GM19438 (cell line): ENCODE results near the gene IGF2R.
A peak's percentile ranks its signal among the peaks of the same experiment; 100 is the strongest.
"Not testable (repeated sequence)": the region's sequence is repeated elsewhere in the genome, so short reads cannot be mapped to it uniquely, and the experiment has no call there.

ENCODE experiments used
- ATAC-seq: cut with Tn5 transposase; IDR thresholded peaks from one replicate; pipeline ENCODE4 v1.9.1; 2021; ENCODE audit warnings: low read depth; ENCODE audit not compliant: unreplicated experiment

Gene IGF2R

DNA sequence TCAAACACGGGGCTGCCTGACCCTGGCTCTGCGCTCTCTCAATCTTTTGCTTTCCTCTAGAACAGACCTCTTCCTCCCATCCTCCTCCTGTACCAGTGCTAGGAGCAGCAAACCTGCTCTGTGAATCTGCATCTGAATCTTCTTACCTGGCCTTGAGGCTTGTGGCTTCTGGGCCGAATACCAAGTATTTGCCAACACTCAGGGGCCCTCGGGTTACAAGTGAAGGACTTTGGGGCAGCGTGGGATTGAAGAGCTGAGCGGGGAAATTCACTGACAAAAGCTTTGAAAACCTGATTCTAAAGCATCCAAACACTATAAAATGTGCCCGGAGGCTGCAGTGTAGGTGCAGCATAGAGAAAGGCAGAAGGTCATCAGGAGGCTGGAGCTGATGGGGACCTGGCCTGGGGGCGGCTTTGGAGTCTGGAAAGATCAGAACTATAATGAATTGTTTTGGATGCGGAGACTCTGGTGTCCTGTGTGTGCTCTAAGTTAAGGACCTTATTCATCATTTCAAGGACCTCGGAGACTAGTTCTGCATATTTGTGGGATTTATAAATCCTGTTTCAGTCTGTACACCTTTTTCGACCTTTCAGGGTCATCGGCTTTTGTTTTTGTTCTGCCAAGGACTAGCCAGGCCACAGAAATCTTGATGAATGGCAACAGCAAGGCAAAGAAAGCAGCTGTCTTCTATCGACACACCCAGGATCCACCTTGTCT lies 16.4 kb upstream of the IGF2R start:
- ATAC-seq = no peak

DNA sequence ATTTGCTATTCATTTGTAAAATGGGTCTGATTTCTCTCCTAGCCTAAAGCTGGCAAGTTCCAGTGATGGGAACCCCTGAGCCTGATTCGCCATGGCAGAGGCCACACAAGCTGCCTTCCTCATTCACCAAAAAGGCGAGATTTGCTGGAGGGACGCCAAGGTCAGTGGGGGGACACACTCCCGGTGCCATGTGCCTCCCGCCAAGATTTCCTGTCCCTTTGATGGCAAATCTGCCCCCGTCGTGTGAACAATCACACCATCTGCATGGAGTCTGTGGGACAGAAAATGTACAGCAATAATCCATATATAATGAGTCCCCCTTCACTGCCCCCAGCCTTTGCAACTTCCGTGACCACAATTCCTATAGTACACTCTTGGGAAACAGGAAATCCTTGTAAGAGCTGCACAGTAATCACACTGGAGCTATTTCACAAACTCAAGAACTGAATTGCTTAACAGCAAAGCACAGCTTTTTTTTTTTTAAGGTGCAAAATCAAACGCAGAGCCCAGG lies 15.7 kb upstream of the IGF2R start:
- ATAC-seq = no peak

DNA sequence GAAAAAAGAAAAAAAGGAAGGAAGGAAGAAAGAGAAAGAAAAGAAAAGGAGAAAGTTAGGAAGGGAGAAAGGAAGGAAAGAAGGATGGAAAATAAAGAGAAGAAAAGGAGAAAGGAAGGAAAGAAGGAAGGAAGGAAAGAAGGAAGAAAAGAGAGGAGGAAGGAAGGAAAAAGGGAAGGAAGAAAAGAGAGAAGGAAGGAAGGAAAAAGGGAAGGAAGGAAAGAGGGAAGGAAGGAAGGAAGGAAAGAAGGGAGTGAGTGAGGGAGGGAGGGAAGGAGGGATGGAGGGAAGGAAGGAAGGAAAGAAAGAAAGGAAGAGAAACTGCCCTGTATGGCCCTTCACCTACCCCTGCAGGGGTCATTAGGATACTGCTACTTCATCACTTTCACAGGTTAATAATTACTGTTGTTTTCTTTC lies 12.9 kb upstream of the IGF2R start:
- no peak for ATAC-seq

DNA sequence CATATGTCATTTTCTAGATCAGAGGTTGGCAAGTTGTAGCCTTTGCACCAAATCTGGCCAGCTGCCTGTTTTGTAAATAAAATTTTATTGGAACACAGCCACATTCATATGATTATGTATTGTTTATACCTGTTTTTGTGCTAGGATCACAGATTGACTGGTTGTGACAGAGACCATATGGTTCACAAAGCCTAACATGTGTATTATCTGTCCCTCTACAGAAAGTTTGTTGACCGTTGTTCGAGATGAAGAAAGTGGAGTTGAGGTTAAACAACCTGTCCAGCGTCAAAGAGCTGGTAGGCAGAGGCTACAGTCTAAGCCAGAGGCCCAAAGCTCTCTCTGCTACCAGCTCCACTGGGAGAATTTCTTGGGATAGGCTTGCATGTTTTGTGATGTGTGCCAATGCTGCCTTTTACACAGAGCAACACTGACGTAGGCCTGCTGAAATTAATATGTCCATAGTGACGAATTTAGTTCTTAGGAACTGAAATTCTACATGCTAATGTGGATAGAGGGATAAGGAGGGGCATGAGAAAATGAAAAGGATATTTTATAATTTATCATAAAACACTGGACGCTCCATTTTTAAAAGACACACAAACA lies 11.7 kb upstream of the IGF2R start:
- ATAC-seq = no peak

DNA sequence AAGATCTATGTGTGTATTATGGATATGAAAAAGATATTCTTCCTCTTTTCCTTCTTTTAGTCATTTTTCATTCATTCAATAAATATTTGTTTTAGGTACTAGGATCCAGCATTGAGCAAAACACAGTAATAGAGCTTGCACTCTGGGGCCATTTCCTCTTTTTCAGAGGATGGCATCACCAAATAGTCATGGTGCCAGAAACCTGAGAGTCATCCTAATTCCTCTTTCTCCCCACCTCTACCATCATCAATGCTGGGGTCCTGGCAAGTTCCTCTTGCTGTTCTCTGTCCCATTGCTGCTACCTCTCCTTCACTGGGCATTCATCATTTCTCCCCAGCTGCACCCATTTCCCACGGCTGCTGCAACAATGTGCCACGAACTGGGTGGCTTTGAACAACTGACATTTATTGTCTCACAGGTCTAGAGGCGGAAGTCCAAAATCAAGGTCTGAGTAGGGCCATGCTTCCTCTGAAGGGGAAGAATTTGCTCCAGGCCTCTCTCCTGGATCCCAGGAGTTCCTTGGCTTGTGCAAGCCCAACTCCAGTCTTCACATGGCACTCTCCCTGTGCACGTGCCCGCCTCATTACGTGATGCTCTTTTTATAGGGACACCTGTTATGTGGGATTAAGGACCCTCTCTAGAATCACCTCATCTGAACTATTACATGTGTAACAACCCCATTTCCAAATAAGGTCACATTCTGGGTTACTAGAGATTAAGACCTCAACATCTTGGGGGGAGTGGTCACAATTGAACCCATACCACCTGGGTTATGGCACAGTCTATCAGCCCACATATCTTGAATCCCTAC lies 9.5 kb upstream of the IGF2R start:
- no peak for ATAC-seq

DNA sequence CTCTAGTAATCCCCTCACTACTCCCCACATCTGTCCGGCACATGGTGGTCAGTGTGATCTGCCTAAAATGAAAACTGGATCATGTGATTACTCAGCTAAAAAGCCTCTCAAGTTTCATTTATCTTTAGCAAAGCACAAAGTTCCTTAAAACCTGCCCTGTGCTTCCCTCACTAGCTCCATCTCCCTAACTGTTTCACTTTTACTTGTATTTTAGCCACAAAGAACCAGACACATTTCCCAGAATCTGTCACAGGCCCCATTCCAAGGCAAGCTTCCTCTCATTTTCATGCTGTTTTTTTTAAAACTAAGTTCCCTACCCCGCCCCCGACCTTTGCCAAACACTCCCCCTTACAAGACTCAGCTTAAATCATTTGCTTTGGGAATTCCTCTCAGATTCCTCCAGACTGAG lies 8.9 kb upstream of the IGF2R start:
- no peak for ATAC-seq

DNA sequence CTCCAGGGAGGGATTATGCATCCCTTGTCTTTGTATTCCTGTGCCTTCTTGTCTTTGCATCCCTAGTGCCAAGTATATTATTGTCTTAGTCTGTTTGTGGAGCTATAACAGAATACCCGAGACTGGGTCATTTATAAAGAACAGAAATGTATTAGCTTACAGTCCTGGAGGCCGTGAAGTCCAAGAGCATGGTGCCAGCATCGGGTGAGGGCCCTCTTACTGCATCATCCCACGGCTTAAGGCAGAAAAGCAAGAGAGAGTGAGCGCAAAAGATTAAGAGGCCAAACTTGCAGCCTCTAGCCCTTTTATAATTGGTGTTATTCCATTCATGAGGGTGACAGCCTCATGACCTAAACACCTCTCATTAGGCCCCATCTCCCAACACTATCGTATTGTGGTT lies 8.4 kb upstream of the IGF2R start:
- no peak for ATAC-seq

DNA sequence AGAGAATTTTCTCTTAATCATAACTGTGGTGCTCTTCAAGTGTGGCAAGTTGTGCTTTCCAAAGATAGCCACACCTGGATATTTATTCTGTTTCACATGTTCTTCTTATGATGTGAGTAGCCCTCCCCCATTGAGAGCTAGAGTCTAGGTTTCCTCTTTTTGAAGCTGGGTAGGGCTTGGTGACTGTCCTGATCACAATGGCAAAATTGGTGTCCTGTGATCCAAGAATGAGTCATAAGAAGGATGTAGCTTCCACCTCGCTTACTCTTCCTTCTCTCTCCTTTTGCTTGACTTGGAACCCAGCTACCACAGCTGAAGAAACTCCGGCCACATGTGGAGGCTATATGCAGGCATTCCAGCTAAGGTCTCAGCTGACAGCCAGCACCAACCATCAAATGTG lies 7.4 kb upstream of the IGF2R start:
- ATAC-seq = no peak

DNA sequence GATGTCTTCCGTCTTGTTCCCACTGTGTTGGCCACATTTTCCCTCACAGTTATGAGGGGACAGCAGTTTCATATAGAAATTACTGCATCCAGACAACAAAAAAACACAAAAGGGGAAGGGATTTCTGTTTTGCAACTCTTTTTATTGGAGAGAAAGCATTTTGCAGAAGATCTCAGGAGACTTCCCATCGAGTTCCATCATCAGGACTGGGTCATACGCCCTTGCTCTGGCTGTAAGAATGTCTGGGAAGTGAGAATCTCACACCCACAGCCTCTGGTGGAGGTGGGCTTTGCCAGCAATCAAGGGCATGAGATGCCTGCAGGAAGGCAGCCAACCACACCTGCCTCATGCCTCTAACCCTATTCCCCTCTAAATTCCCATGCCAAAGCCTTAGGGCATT lies 5.8 kb upstream of the IGF2R start:
- no peak for ATAC-seq

DNA sequence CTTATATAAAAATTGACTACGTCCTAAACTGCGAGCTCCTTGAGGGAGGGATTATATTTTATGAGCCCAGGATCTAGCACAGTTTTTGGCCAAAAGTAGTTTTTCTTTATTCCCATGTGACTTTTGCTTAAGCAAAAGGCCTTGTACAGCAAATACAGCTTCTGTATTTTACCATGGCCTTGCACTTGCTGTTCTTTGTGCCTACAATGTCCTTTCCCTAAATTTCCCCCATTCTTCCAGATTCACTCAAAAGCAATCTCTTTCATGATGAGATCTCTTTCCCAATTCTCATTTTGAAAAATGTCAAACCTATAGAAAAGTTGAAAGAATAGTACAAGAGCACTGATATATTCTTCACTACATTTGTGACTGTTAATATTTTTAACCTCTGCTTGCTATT lies 4.8 kb upstream of the IGF2R start:
- ATAC-seq = no peak

DNA sequence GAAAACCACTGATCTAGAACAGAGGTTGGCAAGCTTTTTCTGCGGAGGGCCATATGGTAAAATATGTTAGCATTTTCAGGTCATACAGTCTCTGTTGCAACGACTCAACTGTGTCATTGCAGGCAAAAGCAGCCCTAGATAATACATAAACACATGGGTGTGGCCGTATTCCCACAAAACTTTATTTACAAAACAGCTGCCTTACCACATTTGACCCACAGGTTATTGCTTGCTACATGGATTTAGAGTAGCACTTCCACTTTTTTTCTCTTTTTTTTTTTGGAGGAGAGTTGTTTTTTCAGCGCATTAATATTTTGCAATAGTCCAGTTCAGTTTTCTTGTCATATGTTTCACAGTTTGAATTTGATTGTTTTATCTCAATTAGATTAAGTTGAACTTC lies 2.5 kb upstream of the IGF2R start:
- ATAC-seq = no peak

DNA sequence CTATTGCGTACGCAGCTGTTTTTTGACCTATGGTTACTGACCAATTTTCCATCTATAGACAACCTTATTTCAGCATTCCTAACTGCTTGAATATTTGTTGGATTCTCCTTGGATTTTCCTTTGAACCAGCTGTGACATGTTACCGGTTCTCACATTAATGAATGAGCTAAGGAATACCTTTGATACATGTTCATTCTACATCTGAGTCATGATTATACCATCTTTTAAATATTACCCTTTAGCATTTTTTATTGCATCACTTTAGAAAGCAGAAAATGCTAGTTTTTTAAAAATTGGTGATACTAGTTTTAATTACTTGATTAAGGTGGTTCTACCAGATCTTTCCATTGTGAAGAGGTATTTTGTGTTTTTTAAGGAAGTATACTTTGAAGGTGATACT lies 1.9 kb upstream of the IGF2R start:
- ATAC-seq = no peak

DNA sequence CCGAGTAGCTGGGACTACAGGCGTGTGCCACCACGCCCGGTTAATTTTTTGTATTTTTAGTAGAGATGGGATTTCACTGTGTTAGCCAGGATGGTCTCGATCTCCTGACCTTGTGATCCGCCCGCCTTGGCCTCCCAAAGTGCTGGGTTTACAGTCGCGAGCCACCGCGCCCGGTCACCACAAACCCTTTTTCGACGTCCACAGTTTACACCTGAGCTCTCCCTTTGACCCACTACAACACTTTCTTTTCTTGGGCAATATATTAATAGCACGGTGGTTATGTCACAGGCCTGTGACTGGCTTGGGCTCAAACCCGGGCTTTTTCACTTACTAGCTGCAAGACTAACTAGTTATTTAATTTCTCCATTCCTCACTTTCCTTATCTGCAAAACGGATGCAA lies 1.3 kb upstream of the IGF2R start:
- not testable (repeated sequence) for ATAC-seq

DNA sequence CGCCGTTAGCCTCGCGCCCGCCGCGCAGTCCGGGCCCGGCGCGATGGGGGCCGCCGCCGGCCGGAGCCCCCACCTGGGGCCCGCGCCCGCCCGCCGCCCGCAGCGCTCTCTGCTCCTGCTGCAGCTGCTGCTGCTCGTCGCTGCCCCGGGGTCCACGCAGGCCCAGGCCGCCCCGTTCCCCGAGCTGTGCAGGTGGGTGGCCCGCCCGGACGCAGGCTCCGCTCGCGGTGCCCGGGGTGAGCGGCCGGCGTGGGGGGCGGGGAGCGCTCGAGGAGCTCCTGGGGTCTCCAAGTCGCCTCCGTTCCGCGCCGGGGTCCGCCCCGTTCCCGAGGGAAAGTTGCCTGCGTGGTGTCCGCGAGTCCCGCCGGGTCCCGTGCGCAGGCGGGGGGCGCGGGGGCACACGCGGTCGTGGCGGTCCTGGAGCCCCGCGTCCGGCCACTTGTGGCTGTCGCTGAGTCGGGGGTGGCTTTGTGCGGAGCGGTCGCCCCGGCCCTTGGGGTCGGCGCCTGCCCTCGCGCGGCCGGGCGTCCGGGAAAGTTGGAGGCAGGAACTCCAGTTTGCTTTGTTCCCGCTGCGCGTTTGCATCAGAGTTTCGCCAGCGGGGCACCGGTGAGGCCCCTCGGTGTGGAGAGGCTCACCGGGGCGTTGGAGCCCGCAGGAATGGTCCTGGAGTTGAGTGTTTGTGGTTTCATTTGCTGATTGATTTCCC lies 476 bp downstream of the IGF2R start:
- peak; percentile 37 for ATAC-seq

DNA sequence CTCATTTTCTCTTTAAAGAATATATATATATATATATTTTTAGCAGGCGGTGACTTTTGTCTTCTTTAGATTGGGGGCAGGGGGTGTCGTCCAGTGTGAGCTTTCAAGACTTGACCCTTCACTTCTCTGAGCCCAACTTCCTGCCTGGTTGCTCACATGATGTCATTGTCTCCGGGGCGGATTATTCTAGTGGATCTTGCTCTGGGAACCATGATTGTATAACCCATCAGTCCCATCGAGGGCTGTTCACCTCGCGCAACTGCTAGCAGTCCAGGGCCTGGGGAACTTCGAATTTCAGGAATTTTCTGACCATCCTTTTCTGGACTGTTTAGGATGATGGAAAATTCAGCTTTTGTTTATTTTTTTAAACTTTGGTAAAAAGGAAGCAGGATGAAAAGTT lies 1.0 kb downstream of the IGF2R start:
- ATAC-seq = peak; percentile 36

DNA sequence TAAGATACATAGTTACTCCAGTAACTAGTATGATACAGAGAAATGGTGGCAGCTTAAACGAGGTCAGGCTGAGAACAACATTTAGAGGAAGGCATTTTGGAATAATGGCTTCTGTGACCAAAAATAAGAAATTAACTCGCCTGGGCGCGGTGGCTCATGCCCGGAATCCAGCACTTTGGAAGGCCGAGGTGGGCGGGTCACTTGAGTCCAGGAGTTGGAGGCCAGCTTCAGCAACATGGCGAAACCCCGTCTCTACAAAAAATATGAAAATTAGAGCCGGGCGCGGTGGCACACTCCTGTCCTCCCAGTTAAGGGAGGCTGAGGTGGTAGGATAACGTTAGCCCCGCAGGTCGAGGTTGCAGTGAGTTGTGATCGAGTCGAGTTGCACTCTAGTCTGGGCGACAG lies 1.8 kb downstream of the IGF2R start:
- no peak for ATAC-seq

DNA sequence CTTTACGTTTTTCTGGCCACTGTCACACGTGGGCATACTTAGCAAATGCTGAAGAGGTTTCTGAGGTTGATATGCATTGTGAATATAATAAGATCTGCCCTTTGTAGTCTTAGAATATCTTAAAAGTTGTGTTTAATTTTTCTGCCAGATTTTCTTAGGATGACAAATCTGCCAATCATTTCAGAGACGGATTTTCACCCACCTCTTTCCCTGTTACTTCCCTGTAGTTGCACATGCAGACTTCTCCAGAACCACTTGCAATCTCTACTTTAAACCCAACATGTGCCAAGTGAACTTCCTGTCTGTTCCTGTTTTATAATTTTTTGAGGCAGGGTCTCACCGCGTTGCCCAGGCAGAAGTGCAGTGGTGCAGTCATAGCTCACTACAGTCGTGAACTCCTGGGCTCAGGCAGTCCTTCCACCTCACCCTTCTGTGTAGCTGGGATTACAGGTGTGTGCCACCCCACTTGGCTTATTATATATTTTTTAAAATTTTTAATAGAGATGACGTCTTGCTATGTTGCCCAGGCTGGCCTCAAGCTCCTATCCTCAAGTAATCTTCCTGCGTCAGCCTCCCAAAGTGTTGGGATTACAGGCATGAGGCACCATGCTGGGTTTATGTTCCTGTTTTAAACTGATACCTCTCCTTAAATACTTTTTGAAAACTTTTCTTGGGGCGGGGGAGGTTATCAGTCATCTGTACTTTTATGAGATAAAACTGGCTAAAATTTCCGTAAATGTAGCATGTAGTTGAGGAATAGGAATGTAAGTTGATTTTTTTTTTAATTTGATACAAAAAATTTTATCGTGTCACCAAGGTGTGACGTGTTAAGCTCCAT lies 2.7 kb downstream of the IGF2R start:
- no peak for ATAC-seq

DNA sequence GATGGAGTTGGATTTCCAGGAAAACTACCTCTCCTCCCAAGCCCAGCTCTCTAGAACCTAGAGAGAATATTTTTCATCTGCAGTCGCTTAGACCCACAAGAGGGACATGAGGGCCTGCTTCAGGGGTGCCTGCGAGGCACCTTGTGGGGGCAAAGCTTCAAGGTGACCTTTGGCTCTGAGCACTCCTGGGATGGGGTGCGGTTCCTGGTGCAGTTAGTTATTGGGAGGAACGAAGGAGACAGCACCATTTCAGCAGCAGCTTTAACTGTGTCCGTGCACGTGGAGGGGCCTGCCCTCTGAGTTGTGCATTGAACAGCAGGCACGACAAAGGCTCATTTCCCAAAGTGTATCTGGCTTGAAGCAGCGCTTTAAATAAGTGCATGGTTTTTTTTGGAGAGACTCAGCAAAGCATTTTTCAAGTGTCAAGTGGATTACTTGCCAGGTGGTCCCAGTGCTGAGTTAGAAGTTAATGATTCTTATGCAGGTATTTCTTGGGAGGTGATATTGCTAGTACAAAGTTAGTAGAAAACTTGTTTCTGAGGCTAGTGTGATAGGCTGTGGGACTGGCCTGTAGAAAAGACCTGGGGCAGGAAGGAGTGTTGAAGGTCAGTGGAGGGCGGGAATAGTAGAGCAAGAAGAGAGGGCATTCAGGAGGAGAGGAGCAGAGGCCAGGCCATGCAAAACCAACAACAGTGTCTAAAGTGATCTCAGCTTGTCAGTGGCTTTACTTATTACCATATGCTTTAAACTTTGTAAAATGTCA lies 3.8 kb downstream of the IGF2R start:
- ATAC-seq = no peak

DNA sequence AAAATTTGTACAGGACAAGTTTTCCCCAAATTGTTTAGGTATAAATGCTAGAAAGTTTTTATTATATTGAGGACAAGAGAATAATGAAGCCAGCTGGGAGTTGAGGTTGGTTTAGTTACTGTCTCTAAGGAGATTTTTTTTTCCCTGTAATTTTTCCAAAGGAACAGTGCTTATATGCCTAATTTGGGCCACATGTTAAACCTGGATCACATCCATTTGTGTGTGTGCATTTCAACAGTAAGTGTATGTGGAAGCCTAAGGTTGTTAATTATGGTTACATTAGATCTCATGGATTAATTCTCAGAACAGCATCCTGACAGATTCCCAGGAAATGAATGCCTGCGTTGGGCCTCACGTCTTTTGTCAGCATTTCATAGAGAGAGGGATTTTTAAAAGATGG lies 4.5 kb downstream of the IGF2R start:
- no peak for ATAC-seq
